Psoas muscle (tissue), 8 donors: ENCODE results near the gene RALGDS. TPM values are rescaled to one million over a fixed set of nuclear protein-coding genes. Genes with fewer than 3 reads are reported as not detected.
A peak's percentile ranks its signal among the peaks of the same experiment; 100 is the strongest.
"Not testable (repeated sequence)": the region's sequence is repeated elsewhere in the genome, so short reads cannot be mapped to it uniquely, and the experiment has no call there.

Experiments
- ATAC-seq, 4 donors: fragments of 200-7000 bp; cut with Tn5 transposase; one replicate each; pipeline ENCODE4 v1.9.1; 2020; ENCODE audit warnings: moderate library complexity in 3 of 4, mild to moderate bottlenecking in 2 of 4
- DNase-seq, 2 donors: peaks; one replicate each; pipeline ENCODE4 v3.0.0-alpha.2; 2020
- H3K27ac ChIP-seq: fragments of 200-600 bp; one replicate; pipeline ENCODE4 v1.8.0; 2022
- H3K27me3 ChIP-seq, 3 donors: fragments of 200-600 bp in 1 of 3; one replicate each; pipeline versions ENCODE4 v1.6.1 to v1.8.0; 2013 to 2022; ENCODE audit warnings: low read length in 2 of 3, mild to moderate bottlenecking in 2 of 3, moderate library complexity in 1 of 3; ENCODE audit not compliant: insufficient read depth in 3 of 3
- H3K36me3 ChIP-seq, 2 donors: fragments of 200-600 bp in 1 of 2; one replicate each; pipeline versions ENCODE4 v1.6.1 to v1.8.0; 2013 to 2022; ENCODE audit warnings: low read depth in 1 of 2, mild to moderate bottlenecking in 1 of 2, moderate library complexity in 1 of 2; ENCODE audit not compliant: insufficient read depth in 1 of 2
- H3K4me1 ChIP-seq: fragments of 200-600 bp; one replicate; pipeline ENCODE4 v1.8.0; 2022
- H3K4me3 ChIP-seq: fragments of 200-600 bp; one replicate; pipeline ENCODE4 v1.8.0; 2022; ENCODE audit warnings: mild to moderate bottlenecking
- H3K9me3 ChIP-seq: fragments of 200-600 bp; one replicate; pipeline ENCODE4 v1.8.0; 2022
- CTCF ChIP-seq: fragments of 200-600 bp; IDR thresholded peaks from one replicate; pipeline ENCODE4 v1.8.0; 2022; ENCODE audit warnings: antibody characterized with exemption
- WGBS, 3 donors: extraction: QIAGEN DNeasy Blood & Tissue Kit; methylation state at CpG; one replicate each; pipeline versions ENCODE4 v1.1.6 to v1.1.7; 2013; 5-methylcytosine and 5-hydroxymethylcytosine counted together
- intact Hi-C, 2 donors: fragments of 100-400 bp; cut with DNase I; formaldehyde crosslinking; loops; one replicate each; pipeline versions ENCODE4 v1.11.0 to v1.14.2; 2022
- long read RNA-seq, 2 donors: library from polyadenylated mRNA; unstranded; transcript quantifications; one replicate each; pipeline ENCODE4 v2.0.0, GENCODE V29; 2021
- polyA plus RNA-seq, 3 donors: library from polyadenylated mRNA; stranded (reverse); fragments of 200-250 nt; gene quantifications; one replicate each; pipeline ENCODE4 v1.2.3, GENCODE V29; 2013
- total RNA-seq, 4 donors: library from RNA; stranded (reverse); fragmentation: NEBNext Ultra II Directional in 2 of 4; extraction: Animal tissue kit (Norgen Biotek cat#: 25700) in 2 of 4; gene quantifications; one replicate each; pipeline versions ENCODE4 v1.2.1 to v1.2.4, GENCODE V29; 2021 to 2023
- donor health status: healthy with polysubstance abuse.
- donor health status: DM: no; HTN: no; CAD: no; lungs with moderate emphysema.
- donor health status: Bipolar disorder and iron deficiency.
- donor health status: healthy.
- donor health status: DM: yes; HTN: yes; CAD: no.
- donor health status: DM: no; HTN: no; CAD: no.
- donor health status: DM: no; HTN: no; CAD: no.
- donor health status: DM: yes; HTN: yes; CAD: no.

RALGDS gene
- total RNA-seq (10 to 100 TPM; 13.3 to 64.6 (median 21.4) TPM), polyA plus RNA-seq (10 to 100 TPM; 12.3 to 21.1 (median 17.2) TPM)
- long read RNA-seq, donor 1, transcript RALGDS-202 (18 exons, 3,634 nt): major isoform, 13 of 58 reads
- long read RNA-seq, donor 1, transcript RALGDS-201 (18 exons, 3,598 nt): minor isoform, 10 of 58 reads
- long read RNA-seq, donor 1, transcript RALGDS-205 (18 exons, 3,801 nt): minor isoform, 5 of 58 reads
- long read RNA-seq, donor 1, partial matches to known transcripts: 6 of 58 reads
- long read RNA-seq, donor 1, other reads (novel, unspliced or antisense): 23 of 58 reads
- long read RNA-seq, donor 2, transcript RALGDS-202 (18 exons, 3,634 nt): major isoform, 6 of 26 reads
- long read RNA-seq, donor 2, partial matches to known transcripts: 3 of 26 reads
- long read RNA-seq, donor 2, other reads (novel, unspliced or antisense): 11 of 26 reads

GRCh38 chr9:133121198-133121914 is at the start of gene RALGDS:
Gene RALGDS (minus strand): TSS chr9:133121240. CDS start chr9:133121154, 86 bp downstream.
- ATAC-seq: peak; percentile 82 to 88 (median 86)
- intact Hi-C loops: no loop called here
- no peaks in the 10 kb centered on the region for H3K27me3 ChIP-seq

GRCh38 chr9:133170716-133171115 is 49.7 kb upstream of the RALGDS start:
- WGBS, 3 donors: 88 to 89% (median 89%) methylated on average over 11 of the region's 11 CpGs

More at GRCh38 chr9:133121198-133121914, at the start of gene RALGDS:
- peak; percentile 93 to 94 for DNase-seq
- no peaks in the 10 kb centered on the region for H3K9me3 ChIP-seq
- H3K4me1 ChIP-seq: peaks cover 66% of the 10 kb centered on the region
- no peak for TF ChIP-seq CTCF
- H3K4me3 ChIP-seq: peak within 1 kb of the TSS; percentile 93
- WGBS, 3 donors: 7 to 14% (median 9%) methylated on average over 35 to 53 of the region's 53 CpGs
- peak within 1 kb of the TSS; percentile 90 for H3K27ac ChIP-seq
- H3K36me3 ChIP-seq: no peaks in the 10 kb centered on the region

GRCh38 chr9:133169687-133170086 is 48.6 kb upstream of the RALGDS start:
- H3K9me3 ChIP-seq, intact Hi-C loops, H3K36me3 ChIP-seq, H3K4me3 ChIP-seq, H3K4me1 ChIP-seq, H3K27ac ChIP-seq, DNase-seq, ATAC-seq: not testable (repeated sequence)
- WGBS, 3 donors: 87 to 92% (median 89%) methylated on average over 12 of the region's 12 CpGs
- H3K27me3 ChIP-seq: peaks cover 0 to 22% (median 0%) of the 10 kb centered on the region in 3 donors

More at GRCh38 chr9:133170716-133171115, 49.7 kb upstream of the RALGDS start:
- TF ChIP-seq CTCF: no peak
- Histone ChIP-seq H3K4me1 (no peaks in the 10 kb centered on the region), H3K4me3 (no peak overlapping the region), H3K36me3 (no peaks in the 10 kb centered on the region), H3K27me3 (peaks cover 0 to 15% (median 0%) of the 10 kb centered on the region in 3 donors), H3K27ac (no peak overlapping the region), H3K9me3 (no peaks in the 10 kb centered on the region)
- intact Hi-C loops: no loop called here
- DNase-seq: no peak
- ATAC-seq: no peak

GRCh38 chr9:133169102-133169501 is 48.1 kb upstream of the RALGDS start:
- WGBS, 3 donors: 87 to 96% (median 91%) methylated on average over 13 of the region's 13 CpGs
- ATAC-seq (no peak), DNase-seq (no peak)
- Histone ChIP-seq H3K4me1 (peaks cover 1% of the 10 kb centered on the region), H3K27ac (no peak overlapping the region), H3K9me3 (no peaks in the 10 kb centered on the region), H3K27me3 (peaks cover 0 to 28% (median 2%) of the 10 kb centered on the region in 3 donors), H3K4me3 (no peak overlapping the region), H3K36me3 (no peaks in the 10 kb centered on the region)
- no peak for TF ChIP-seq CTCF
- intact Hi-C loops: no loop called here

- no peak for DNase-seq
- H3K4me3 ChIP-seq: no peak overlapping the region
- H3K27ac ChIP-seq: no peak overlapping the region
- intact Hi-C loops: no loop called here
- no peak for ATAC-seq
- no peaks in the 10 kb centered on the region for H3K36me3 ChIP-seq
- 67 to 74% (median 72%) methylated on average over 6 of the region's 6 CpGs for WGBS, 3 donors
- peaks cover 0 to 35% (median 8%) of the 10 kb centered on the region in 3 donors for H3K27me3 ChIP-seq
- no peak for TF ChIP-seq CTCF
- no peaks in the 10 kb centered on the region for H3K9me3 ChIP-seq
- H3K4me1 ChIP-seq: peaks cover 8% of the 10 kb centered on the region
These were observed 47.4 kb upstream of the RALGDS start for GRCh38 chr9:133168432-133168831.
